Ramos (cell line): ENCODE measurements around the gene HERC4.

Source experiments
- in situ Hi-C: fragments of 300-500 bp; cut with MboI; formaldehyde crosslinking; loops from one replicate; pipeline ENCODE4 v1.14.3; 2022; ENCODE audit warnings: low sequenced_read_pairs; ENCODE audit not compliant: unreplicated experiment

Gene HERC4

GRCh38 chr10:68074775-68075549, at the start of gene HERC4:
Gene HERC4 (minus strand): TSS chr10:68075283. CDS start chr10:68073108, 2,175 bp downstream.
- in situ Hi-C loops: no loop called here

- in situ Hi-C loops: no loop called here
Observed at GRCh38 chr10:68124718-68125117, 49.6 kb upstream of the HERC4 start.

- in situ Hi-C loops: no loop called here
Observed at GRCh38 chr10:68121852-68122251, 46.8 kb upstream of the HERC4 start.

- in situ Hi-C loops: no loop called here
Observed at GRCh38 chr10:68121020-68121743, 46.1 kb upstream of the HERC4 start.

GRCh38 chr10:68118657-68119056, 43.6 kb upstream of the HERC4 start:
- in situ Hi-C loops: no loop called here

GRCh38 chr10:68112837-68113236, 37.8 kb upstream of the HERC4 start:
- in situ Hi-C loops: no loop called here

- in situ Hi-C loops: no loop called here
Observed at GRCh38 chr10:68111584-68111983, 36.5 kb upstream of the HERC4 start.

- in situ Hi-C loops: no loop called here
Observed at GRCh38 chr10:68110027-68110426, 34.9 kb upstream of the HERC4 start.

GRCh38 chr10:68109331-68109730, 34.2 kb upstream of the HERC4 start, which contains the start of gene MYPN:
Gene MYPN (plus strand): TSS chr10:68109488. CDS start chr10:68121439, 11,951 bp downstream.
- in situ Hi-C loops: no loop called here

- in situ Hi-C loops: no loop called here
Observed at GRCh38 chr10:68108653-68109052, 33.6 kb upstream of the HERC4 start.

GRCh38 chr10:68108051-68108450, 33.0 kb upstream of the HERC4 start:
- in situ Hi-C loops: no loop called here

- in situ Hi-C loops: no loop called here
Observed at GRCh38 chr10:68107651-68108050, 32.6 kb upstream of the HERC4 start.

- in situ Hi-C loops: no loop called here
Observed at GRCh38 chr10:68106656-68107055, 31.6 kb upstream of the HERC4 start.

GRCh38 chr10:68105820-68106219, 30.7 kb upstream of the HERC4 start:
- in situ Hi-C loops: no loop called here

- in situ Hi-C loops: no loop called here
Observed at GRCh38 chr10:68103901-68104300, 28.8 kb upstream of the HERC4 start.

GRCh38 chr10:68103261-68103878, 28.3 kb upstream of the HERC4 start:
- in situ Hi-C loops: no loop called here

GRCh38 chr10:68101066-68101465, 26.0 kb upstream of the HERC4 start:
- in situ Hi-C loops: no loop called here

- in situ Hi-C loops: no loop called here
Observed at GRCh38 chr10:68099736-68100135, 24.7 kb upstream of the HERC4 start.

GRCh38 chr10:68096913-68097516, 21.9 kb upstream of the HERC4 start:
- in situ Hi-C loops: no loop called here

GRCh38 chr10:68095153-68095552, 20.1 kb upstream of the HERC4 start:
- in situ Hi-C loops: no loop called here

- in situ Hi-C loops: no loop called here
Observed at GRCh38 chr10:68092512-68092911, 17.4 kb upstream of the HERC4 start.
